ENCODE data around the gene SHC4. TPM values are rescaled to one million over a fixed set of nuclear protein-coding genes. Genes with fewer than 3 reads are reported as not detected.

SHC4 gene
- polyA plus RNA-seq, 1 of the 3 experiments (the other 2 are of a cell fraction): 1.6 TPM

DNA sequence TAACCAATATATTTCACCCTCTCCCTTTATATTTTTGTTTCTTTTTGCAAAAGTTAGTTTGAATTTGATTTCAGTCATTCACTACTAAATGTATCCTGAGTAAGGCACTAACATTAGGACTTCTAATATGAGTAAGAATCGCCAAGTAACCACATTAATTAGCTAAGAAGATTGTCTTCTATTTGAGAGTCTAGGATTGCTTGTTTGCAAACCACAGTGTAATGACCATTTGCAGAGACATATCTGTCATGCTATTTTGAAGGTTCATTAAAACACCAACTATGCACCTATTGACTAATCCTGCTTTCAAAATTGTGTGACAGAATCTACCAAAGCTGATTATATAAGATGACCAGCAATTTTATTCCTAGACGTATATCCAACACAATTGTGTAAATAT is 91.1 kb downstream of the SHC4 start:
- H3K79me2 ChIP-seq (ENCODE audit: insufficient read depth): no peaks in the 10 kb centered on the region
- DNase-seq: no peak
- no peaks in the 10 kb centered on the region for H3K36me3 ChIP-seq (replicated peaks in 1 of 2; ENCODE audit: control insufficient read depth in 1 of 2, insufficient read depth in 2 of 2, low read length in 1 of 2)
- H3K9me3 ChIP-seq: no peaks in the 10 kb centered on the region
- WGBS (ENCODE audit: low lambda C conversion rate): 83% methylated on average over 2 of the region's 2 CpGs
- H3K4me3 ChIP-seq (ENCODE audit: low read depth in 2 of 2, low read length in 1 of 2): no peak overlapping the region
- H3K9ac ChIP-seq: no peak overlapping the region
- H3F3A ChIP-seq (replicated peaks; ENCODE audit: insufficient read depth): peaks cover 13% of the 10 kb centered on the region
- H2AFZ ChIP-seq (ENCODE audit: low read depth): no peak overlapping the region
- H3K27ac ChIP-seq (ENCODE audit: low read depth in 2 of 2, low read length in 1 of 2): no peak overlapping the region
- TF ChIP-seq SMC3 (IDR thresholded peaks at IDR 0.05; ENCODE audit: low read depth, low read length) (no peak), FOXJ3 (CRISPR knock-in tag; IDR thresholded peaks at IDR 0.05) (no peak), JUND (IDR thresholded peaks at IDR 0.05) (no peak)
- H3K9me2 ChIP-seq: no peaks in the 10 kb centered on the region
- ChIA-PET CTCF (interaction anchor here (1.0 to 1.2 kb wide), 2 partner anchors 10 to 274 kb away, joined by 3 to 4 read pairs; no protein-coding TSS in a partner anchor), POLR2A (no interaction called here)
- peaks cover 0 to 17% of the 10 kb centered on the region in 2 experiments; a peak in 3 of 4 replicates for H3K4me1 ChIP-seq (ENCODE audit: control insufficient read depth in 1 of 2, insufficient read depth in 2 of 2, low read depth in 1 of 2, low read length in 1 of 2)
- no peaks in the 10 kb centered on the region for H3K27me3 ChIP-seq (ENCODE audit: insufficient read depth)
- no peak overlapping the region for H3K4me2 ChIP-seq
- H4K20me1 ChIP-seq (ENCODE audit: insufficient read depth): no peaks in the 10 kb centered on the region

DNA sequence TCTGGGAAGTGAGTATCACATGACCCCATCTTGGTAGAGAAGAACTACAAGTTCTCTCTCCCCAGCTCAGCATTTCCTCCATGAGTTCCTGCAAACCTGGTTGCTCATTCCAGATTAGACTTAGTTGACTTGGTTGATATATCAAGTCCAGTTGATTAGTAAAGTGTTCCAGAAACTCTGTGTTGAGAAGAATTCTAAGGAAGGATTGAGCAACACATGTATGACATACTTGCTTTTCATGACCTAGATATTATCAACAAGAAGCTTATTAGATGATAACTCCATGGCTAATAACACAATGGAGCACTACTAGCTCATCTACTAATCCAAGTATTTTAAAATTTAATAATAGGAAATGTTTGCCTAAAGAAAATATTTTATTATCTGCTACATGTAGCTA is 92.2 kb downstream of the SHC4 start:
- H2AFZ ChIP-seq (ENCODE audit: low read depth): no peak overlapping the region
- H3K4me1 ChIP-seq (ENCODE audit: control insufficient read depth in 1 of 2, insufficient read depth in 2 of 2, low read depth in 1 of 2, low read length in 1 of 2): peaks cover 0 to 25% of the 10 kb centered on the region in 2 experiments; a peak in 2 of 4 replicates
- DNase-seq: no peak
- TF ChIP-seq RCOR1 (IDR thresholded peaks at IDR 0.05; ENCODE audit: low read length): no peak
- TF ChIP-seq YY1 (IDR thresholded peaks at IDR 0.05; ENCODE audit: low read depth): no peak
- no peak for TF ChIP-seq IRF3 (IDR thresholded peaks at IDR 0.05; ENCODE audit: low read depth, low read length)
- no peak for TF ChIP-seq GATA2 (CRISPR knock-in tag; IDR thresholded peaks at IDR 0.05)
- TF ChIP-seq, protein P1, sequence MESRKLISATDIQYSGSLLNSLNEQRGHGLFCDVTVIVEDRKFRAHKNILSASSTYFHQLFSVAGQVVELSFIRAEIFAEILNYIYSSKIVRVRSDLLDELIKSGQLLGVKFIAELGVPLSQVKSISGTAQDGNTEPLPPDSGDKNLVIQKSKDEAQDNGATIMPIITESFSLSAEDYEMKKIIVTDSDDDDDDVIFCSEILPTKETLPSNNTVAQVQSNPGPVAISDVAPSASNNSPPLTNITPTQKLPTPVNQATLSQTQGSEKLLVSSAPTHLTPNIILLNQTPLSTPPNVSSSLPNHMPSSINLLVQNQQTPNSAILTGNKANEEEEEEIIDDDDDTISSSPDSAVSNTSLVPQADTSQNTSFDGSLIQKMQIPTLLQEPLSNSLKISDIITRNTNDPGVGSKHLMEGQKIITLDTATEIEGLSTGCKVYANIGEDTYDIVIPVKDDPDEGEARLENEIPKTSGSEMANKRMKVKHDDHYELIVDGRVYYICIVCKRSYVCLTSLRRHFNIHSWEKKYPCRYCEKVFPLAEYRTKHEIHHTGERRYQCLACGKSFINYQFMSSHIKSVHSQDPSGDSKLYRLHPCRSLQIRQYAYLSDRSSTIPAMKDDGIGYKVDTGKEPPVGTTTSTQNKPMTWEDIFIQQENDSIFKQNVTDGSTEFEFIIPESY (IDR thresholded peaks at IDR 0.05; ENCODE audit: borderline replicate concordance, low read depth): no peak
- no peak for TF ChIP-seq NFIC (IDR thresholded peaks at IDR 0.05; ENCODE audit: borderline replicate concordance)
- TF ChIP-seq RAD21 (IDR thresholded peaks at IDR 0.05; ENCODE audit: low read length): no peak
- TF ChIP-seq SMC3 (IDR thresholded peaks at IDR 0.05; ENCODE audit: low read depth, low read length): no peak
- TF ChIP-seq FOSL2 (IDR thresholded peaks at IDR 0.05; ENCODE audit: borderline replicate concordance, low read depth): no peak
- TF ChIP-seq, protein P2, sequence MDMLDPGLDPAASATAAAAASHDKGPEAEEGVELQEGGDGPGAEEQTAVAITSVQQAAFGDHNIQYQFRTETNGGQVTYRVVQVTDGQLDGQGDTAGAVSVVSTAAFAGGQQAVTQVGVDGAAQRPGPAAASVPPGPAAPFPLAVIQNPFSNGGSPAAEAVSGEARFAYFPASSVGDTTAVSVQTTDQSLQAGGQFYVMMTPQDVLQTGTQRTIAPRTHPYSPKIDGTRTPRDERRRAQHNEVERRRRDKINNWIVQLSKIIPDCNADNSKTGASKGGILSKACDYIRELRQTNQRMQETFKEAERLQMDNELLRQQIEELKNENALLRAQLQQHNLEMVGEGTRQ (IDR thresholded peaks at IDR 0.05; ENCODE audit: borderline replicate concordance, low read depth, low read length): no peak
- no peak for TF ChIP-seq JUND (IDR thresholded peaks at IDR 0.05)
- no peak for TF ChIP-seq RFX5 (IDR thresholded peaks at IDR 0.05; ENCODE audit: low read length)
- no peak for TF ChIP-seq POLR2AphosphoS5 (IDR thresholded peaks at IDR 0.05; ENCODE audit: low read depth, low read length)
- TF ChIP-seq GABPA (IDR thresholded peaks at IDR 0.05; ENCODE audit: low read depth): no peak
- no peak for TF ChIP-seq TCF12 (IDR thresholded peaks at IDR 0.05)
- no peak for TF ChIP-seq EP300 (IDR thresholded peaks at IDR 0.05; ENCODE audit: borderline replicate concordance in 1 of 2, low read depth in 1 of 2, low read length in 1 of 2)
- TF ChIP-seq MAX (IDR thresholded peaks at IDR 0.05; ENCODE audit: low read depth): no peak
- TF ChIP-seq MXI1 (IDR thresholded peaks at IDR 0.05; ENCODE audit: low read depth, low read length): no peak
- ChIA-PET POLR2A (no interaction called here), CTCF (interaction anchor here (1.2 to 2.9 kb wide), 3 partner anchors 9 to 275 kb away, joined by 3 to 12 read pairs (median 5); no protein-coding TSS in a partner anchor)
- H3K4me3 ChIP-seq (ENCODE audit: low read depth in 2 of 2, low read length in 1 of 2): no peak overlapping the region
- no peak overlapping the region for H3K27ac ChIP-seq (ENCODE audit: low read depth in 2 of 2, low read length in 1 of 2)
- no peaks in the 10 kb centered on the region for H3K79me2 ChIP-seq (ENCODE audit: insufficient read depth)
- H3K9me3 ChIP-seq: no peaks in the 10 kb centered on the region
- no peaks in the 10 kb centered on the region for H3K9me2 ChIP-seq
- no peaks in the 10 kb centered on the region for H3K27me3 ChIP-seq (ENCODE audit: insufficient read depth)
- H3K4me2 ChIP-seq: no peak overlapping the region
- no peak overlapping the region for H3K9ac ChIP-seq
- no peaks in the 10 kb centered on the region for H4K20me1 ChIP-seq (ENCODE audit: insufficient read depth)
- no peaks in the 10 kb centered on the region for H3K36me3 ChIP-seq (replicated peaks in 1 of 2; ENCODE audit: control insufficient read depth in 1 of 2, insufficient read depth in 2 of 2, low read length in 1 of 2)
- peaks cover 10% of the 10 kb centered on the region for H3F3A ChIP-seq (replicated peaks; ENCODE audit: insufficient read depth)
